Adipocyte (in vitro differentiated cells): ENCODE results near the gene CATSPER1.
"Not testable (repeated sequence)": the region's sequence is repeated elsewhere in the genome, so short reads cannot be mapped to it uniquely, and the experiment has no call there.

ENCODE experiments used
- DNase-seq: peaks from one replicate; pipeline ENCODE4 v3.0.0-alpha.2; 2015; ENCODE audit warnings: low read depth
- H3K27me3 ChIP-seq: replicated peaks from 2 replicates; pipeline ENCODE4 v1.7.0; 2013; ENCODE audit warnings: mild to moderate bottlenecking, low read length, moderate library complexity; ENCODE audit not compliant: control insufficient read depth, insufficient read depth
- H3K36me3 ChIP-seq: 2 replicates; pipeline ENCODE4 v1.7.0; 2013; ENCODE audit warnings: low read length, mild to moderate bottlenecking, moderate library complexity; ENCODE audit not compliant: control insufficient read depth, insufficient read depth, severe bottlenecking
- H3K4me1 ChIP-seq: 2 replicates; pipeline ENCODE4 v1.7.0; 2013; ENCODE audit warnings: mild to moderate bottlenecking, low read length, moderate library complexity; ENCODE audit not compliant: control insufficient read depth, insufficient read depth
- H3K4me3 ChIP-seq: 2 replicates; pipeline ENCODE4 v1.7.0; 2013; ENCODE audit warnings: mild to moderate bottlenecking, low read length, moderate library complexity
- H3K9ac ChIP-seq: 2 replicates; pipeline ENCODE4 v1.7.0; 2013; ENCODE audit warnings: mild to moderate bottlenecking, low read length, moderate library complexity
- H3K9me3 ChIP-seq: 2 replicates; pipeline ENCODE4 v1.7.0; 2013; ENCODE audit warnings: mild to moderate bottlenecking, low read length, moderate library complexity; ENCODE audit not compliant: control insufficient read depth

Gene CATSPER1

DNA sequence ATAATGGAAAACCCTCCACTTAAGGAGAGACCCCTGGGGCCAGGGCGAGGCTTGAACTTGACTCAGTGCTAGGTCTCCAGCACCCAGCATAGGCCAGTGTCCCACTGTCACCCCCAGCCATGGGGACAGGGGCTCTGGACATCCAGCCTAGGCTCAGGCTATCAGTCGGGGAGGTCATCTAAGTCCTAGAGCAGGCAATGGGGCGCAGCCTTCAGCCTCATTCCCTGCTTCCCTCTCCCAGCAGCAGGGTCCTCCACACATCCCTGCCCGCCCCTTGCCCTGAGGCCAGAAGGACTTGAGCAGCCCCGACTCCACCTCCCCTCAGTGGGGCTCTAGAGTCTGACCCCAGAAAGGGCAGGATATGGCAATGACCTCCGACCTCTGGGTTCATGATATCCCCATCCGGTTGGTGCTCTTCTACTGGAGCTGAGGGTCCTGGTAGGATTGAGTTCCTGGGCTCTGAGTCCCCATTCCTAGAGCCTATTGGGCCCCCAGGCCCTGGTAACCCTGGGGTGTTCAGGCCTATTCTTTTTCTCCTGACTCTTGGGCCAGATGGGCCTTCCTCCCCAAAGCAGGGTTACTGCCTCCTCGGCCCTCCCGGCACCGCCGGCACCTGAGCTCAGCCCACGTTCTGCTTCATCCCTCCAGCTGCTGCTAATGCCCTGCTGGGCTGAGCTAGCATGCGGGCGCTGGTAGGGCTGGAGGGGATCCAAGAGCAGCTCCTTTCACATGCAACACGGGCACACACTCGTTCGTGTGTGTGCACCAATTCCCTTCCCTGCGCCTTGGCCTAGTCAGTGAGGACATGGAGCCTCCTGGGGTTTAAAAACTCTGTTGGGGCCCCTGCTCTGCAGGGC, 10.1 kb downstream of the CATSPER1 start:
- Histone ChIP-seq H3K4me3 (no peak overlapping the region), H3K27me3 (peaks cover 4% of the 10 kb centered on the region), H3K36me3 (no peaks in the 10 kb centered on the region), H3K9ac (no peak overlapping the region), H3K4me1 (peaks cover 2% of the 10 kb centered on the region), H3K9me3 (no peaks in the 10 kb centered on the region)
- no peak for DNase-seq

DNA sequence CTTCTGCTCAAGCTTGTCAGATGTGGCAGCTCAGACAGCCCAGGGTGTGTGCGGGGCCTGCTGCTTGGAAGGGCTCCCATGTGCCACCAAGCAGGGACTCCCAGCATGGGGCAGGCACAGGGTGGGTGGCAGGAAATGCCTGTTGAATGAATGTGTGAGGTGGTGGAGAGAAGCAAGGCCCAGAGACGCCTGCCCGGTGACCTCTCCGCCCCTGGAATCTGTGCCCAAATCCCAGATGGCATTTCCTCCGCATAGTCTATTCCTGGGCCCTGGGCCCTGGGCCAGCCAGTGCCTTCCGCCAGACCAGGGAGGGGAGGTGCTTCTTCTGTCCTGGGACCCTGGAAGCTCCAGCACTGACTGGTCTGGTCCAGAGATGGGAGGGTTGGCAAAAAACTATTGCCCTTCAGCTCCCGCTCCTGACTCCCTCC, 10.8 kb downstream of the CATSPER1 start:
- no peaks in the 10 kb centered on the region for H3K9me3 ChIP-seq
- H3K27me3 ChIP-seq: peaks cover 4% of the 10 kb centered on the region
- no peaks in the 10 kb centered on the region for H3K4me1 ChIP-seq
- peak; percentile 54 for DNase-seq
- H3K4me3 ChIP-seq: no peak overlapping the region
- no peaks in the 10 kb centered on the region for H3K36me3 ChIP-seq
- H3K9ac ChIP-seq: no peak overlapping the region

DNA sequence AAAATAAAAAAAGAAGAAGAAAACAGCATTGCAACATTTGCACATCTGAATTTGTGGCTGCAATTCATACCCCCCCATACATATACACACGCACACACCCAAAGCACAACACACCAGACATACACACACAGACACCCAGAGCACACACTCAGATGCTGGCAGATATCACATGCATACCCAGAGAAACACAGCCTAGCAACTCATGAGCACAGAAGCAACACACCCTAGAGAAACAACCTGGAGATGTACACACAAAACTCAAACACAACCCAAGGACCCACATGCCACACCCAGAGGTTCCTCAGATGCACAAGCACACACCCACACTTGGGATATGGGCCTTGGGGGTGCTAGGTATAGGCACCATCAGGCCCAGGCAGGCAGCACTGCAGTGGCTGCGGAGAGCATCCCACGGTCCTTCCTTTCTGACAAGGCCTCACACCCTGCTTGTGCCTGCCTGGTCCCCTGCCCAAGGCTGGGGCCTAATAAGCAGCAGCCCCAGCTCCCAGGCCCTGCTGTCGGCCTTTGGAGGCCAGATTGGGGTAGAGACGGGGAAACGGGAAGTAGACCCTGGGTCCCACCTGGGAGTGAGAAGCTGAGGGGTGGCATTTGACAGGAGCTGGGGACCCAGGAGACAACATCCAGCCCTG, 11.3 kb downstream of the CATSPER1 start:
- H3K27me3 ChIP-seq: peaks cover 4% of the 10 kb centered on the region
- no peaks in the 10 kb centered on the region for H3K4me1 ChIP-seq
- no peak overlapping the region for H3K4me3 ChIP-seq
- peak; percentile 9 for DNase-seq
- H3K9ac ChIP-seq: no peak overlapping the region
- H3K36me3 ChIP-seq: no peaks in the 10 kb centered on the region
- H3K9me3 ChIP-seq: no peaks in the 10 kb centered on the region

DNA sequence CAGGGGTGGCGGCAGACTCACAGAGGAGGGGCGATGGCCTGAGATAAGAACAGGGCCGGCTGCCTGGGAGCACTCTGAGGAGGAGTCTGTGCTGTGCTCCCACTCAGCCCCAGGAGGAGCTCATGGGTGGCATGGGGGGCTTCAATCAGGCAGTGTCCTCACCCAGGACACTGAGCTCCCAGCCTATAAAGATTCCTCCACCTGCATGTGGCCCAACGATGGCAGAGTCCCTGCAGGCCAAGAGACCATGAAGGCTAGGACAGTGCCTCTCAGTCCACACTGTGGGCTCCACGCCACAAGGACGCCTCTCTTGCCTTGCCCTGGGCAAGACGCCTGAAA, 12.5 kb downstream of the CATSPER1 start:
- H3K36me3 ChIP-seq: no peaks in the 10 kb centered on the region
- H3K4me1 ChIP-seq: no peaks in the 10 kb centered on the region
- DNase-seq: no peak
- H3K9me3 ChIP-seq: no peaks in the 10 kb centered on the region
- H3K27me3 ChIP-seq: peaks cover 4% of the 10 kb centered on the region
- H3K9ac ChIP-seq: no peak overlapping the region
- no peak overlapping the region for H3K4me3 ChIP-seq

DNA sequence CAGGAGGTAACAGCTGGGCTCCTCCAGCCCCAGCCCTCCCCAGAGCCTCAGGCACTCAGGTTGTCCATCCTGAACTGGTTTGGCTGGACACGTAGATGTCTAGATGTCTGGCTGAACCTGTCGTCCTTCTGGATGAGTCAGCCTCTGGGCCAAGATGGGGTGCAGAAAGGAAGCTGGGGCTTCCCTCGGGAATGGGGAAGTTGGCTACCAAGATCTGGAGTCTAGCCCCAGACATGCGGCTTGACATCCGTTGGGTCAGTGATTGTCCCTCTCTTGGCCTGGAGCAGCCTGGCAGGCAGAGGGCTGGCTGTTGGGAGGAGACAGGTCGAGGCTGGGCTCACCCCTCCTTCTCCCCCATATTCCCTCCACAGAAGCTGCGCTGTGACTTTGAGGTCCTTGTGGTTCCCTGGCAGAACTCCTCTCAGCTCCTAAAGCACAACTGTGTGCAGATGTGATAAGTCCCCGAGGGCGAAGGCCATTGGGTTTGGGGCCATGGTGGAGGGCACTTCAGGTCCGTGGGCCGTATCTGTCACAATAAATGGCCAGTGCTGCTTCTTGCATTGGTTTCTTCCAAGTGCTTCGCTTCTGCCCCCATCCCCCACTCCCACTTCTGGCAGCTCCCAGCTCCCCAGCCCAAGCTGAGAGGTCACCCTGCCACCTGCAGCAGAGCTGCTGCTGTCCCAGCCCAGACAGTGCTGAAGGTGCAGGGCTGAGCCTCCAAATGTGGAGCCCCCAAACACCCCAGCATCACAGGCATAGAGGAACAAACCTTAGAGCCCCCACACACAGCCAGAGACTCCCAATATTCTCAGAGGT, 13.1 kb downstream of the CATSPER1 start:
- H3K27me3 ChIP-seq: peaks cover 4% of the 10 kb centered on the region
- H3K36me3 ChIP-seq: no peaks in the 10 kb centered on the region
- H3K4me1 ChIP-seq: no peaks in the 10 kb centered on the region
- H3K4me3 ChIP-seq: no peak overlapping the region
- DNase-seq: no peak
- H3K9ac ChIP-seq: no peak overlapping the region
- no peaks in the 10 kb centered on the region for H3K9me3 ChIP-seq

DNA sequence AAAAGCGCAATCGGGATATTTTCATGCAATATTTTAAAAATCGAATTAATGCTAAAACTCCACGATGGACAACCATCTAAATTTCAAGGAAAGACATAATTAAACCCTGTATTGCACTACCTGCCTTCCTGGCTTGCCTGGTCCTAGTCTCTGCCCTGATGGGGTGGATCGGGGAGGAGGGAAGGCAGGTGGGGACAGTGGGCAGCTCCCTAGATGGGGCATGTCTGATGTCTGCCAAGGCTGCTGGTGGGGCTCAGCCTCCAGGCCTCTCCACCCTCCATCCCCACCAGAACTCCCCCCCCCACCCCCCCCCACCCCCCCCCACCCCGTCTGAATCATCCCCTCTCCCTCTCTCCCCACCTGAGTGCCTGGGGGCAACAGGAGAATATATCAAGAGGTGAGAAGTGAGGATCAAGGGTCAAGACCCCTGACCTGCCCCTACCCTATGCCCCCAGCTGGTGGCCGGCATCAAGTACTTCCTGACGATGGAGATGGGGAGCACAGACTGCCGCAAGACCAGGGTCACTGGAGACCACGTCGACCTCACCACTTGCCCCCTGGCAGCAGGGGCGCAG, 13.8 kb downstream of the CATSPER1 start:
- peaks cover 4% of the 10 kb centered on the region for H3K27me3 ChIP-seq
- H3K9ac ChIP-seq: no peak overlapping the region
- no peak for DNase-seq
- no peaks in the 10 kb centered on the region for H3K36me3 ChIP-seq
- no peaks in the 10 kb centered on the region for H3K4me1 ChIP-seq
- no peaks in the 10 kb centered on the region for H3K9me3 ChIP-seq
- no peak overlapping the region for H3K4me3 ChIP-seq

DNA sequence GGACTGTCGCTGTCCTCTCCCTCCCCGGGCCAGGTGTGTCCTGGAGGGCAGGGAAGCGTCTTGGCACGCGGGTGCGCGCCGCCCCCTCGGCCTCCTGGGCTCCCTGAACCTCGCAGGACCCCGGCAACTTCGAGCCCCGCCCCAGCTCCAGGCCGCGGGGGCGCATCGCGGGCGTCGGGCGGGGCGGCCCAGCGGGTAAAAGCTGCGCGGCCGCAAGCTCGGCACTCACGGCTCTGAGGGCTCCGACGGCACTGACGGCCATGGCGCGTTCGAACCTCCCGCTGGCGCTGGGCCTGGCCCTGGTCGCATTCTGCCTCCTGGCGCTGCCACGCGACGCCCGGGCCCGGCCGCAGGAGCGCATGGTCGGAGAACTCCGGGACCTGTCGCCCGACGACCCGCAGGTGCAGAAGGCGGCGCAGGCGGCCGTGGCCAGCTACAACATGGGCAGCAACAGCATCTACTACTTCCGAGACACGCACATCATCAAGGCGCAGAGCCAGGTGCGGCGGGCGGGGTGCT, 14.4 kb downstream of the CATSPER1 start, which contains the start of gene CST6:
Gene CST6 (plus strand): TSS at position 224 of the 519 bp plus-strand sequence. CDS start 37 bp downstream, at position 261.
- no peak within 1 kb of the TSS for H3K9ac ChIP-seq
- DNase-seq: no peak
- H3K27me3 ChIP-seq: peaks cover 4% of the 10 kb centered on the region
- no peaks in the 10 kb centered on the region for H3K4me1 ChIP-seq
- H3K9me3 ChIP-seq: no peaks in the 10 kb centered on the region
- no peaks in the 10 kb centered on the region for H3K36me3 ChIP-seq
- H3K4me3 ChIP-seq: no peak within 1 kb of the TSS

DNA sequence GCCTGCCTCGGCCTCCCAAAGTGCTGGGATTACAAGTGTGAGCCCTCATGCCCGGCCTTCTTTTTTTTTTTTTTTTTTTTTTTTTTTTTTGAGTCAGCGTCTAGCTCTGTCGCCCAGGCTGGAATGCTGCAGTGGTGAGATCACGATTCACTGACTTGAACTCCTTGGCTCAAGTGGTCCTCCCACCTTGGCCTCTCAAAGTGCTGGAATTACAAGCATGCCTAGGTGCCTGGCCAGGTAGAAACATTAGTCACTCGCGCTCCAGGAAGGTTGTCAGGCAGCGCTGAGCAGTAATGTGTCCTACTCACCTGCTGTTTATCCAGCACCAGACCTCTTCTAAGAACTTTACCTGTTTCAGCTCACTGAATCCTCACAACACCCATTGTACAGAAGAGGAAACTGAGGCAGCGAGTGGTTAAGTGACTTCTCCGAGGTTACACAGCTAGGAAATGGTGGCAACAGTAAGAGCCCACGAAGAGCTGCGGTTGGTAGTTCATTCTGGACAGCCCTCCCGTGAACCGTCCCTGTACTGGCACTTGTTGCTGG, 15.0 kb downstream of the CATSPER1 start:
- Histone ChIP-seq H3K4me3 (no peak overlapping the region), H3K9ac (no peak overlapping the region), H3K36me3 (no peaks in the 10 kb centered on the region), H3K4me1 (no peaks in the 10 kb centered on the region), H3K27me3 (peaks cover 4% of the 10 kb centered on the region), H3K9me3 (no peaks in the 10 kb centered on the region)
- DNase-seq: no peak

DNA sequence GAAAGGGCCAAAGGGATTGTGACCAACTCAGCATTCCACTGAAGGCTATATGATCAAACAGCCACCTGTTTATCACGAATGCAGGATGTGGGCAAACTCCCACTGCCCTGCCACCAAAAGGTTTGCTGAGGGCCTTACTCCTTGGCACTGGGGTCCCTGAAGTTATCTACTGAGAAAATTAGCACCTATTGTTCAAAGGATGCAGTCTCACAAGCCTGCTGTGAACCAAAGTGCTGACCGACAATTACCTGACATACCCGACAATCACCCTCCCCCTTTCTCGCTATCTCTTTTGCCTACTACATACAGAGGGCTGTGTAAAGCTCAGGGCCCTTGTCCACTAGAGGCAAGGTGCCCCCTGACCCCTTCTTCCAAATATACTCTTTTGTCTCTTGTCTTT, 16.2 kb downstream of the CATSPER1 start:
- H3K9me3 ChIP-seq, H3K4me3 ChIP-seq, H3K9ac ChIP-seq, H3K4me1 ChIP-seq, DNase-seq, H3K27me3 ChIP-seq, H3K36me3 ChIP-seq: not testable (repeated sequence)

DNA sequence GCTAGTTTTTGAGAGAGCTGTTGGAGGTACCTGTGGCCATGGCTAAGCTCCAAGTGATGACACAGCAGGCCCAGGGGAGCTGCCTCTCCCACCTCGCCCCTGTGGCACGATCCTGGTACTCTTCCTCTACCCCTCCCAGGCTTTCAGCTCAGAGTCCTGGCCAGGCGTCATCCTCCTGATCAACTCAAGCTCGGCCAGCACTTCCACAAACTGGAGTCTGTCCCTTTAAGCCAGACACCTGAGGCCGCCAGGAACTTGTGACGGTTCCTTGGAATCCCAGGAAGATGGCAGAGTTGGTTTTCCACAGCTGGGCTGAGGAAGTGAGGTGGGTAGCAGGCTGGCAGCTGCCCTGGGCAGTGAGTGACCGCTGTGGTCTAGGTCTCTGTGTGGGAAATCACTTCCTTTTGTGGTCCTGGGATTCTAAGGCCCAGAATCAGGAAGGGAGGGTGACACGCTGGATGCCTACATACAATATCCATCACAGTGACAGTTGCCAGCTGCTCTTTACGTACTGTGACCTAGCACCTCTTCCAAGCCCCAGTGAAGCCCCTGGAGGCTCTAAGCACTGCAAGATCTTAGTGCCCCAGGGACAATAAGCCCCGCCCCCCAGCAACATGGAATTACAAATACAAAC, 17.7 kb downstream of the CATSPER1 start:
- H3K27me3 ChIP-seq: peaks cover 4% of the 10 kb centered on the region
- no peak overlapping the region for H3K4me3 ChIP-seq
- H3K4me1 ChIP-seq: no peaks in the 10 kb centered on the region
- DNase-seq: no peak
- H3K36me3 ChIP-seq: peaks cover 17% of the 10 kb centered on the region
- no peaks in the 10 kb centered on the region for H3K9me3 ChIP-seq
- no peak overlapping the region for H3K9ac ChIP-seq
